Stimulated activated CD8-positive, alpha-beta memory T cell treated with anti-CD3 and anti-CD28 coated beads, Interleukin-4, amount 100 ng/mL, for 4 hours (primary cell): ENCODE data around the gene ZMIZ1.

Source experiments
- DNase-seq, 2 donors: peaks; one replicate each; pipeline ENCODE4 v3.0.0-alpha.2; 2020; ENCODE audit warnings: low read depth in 2 of 2, low spot score in 1 of 2

Gene ZMIZ1

GRCh38 chr10:79096514-79096913, 27.7 kb downstream of the ZMIZ1 start:
- DNase-seq: no peak

GRCh38 chr10:79097021-79097872, 28.5 kb downstream of the ZMIZ1 start:
- no peak for DNase-seq

- DNase-seq: no peak
Measured at GRCh38 chr10:79098061-79098460, 29.3 kb downstream of the ZMIZ1 start.

GRCh38 chr10:79098596-79099015, 29.8 kb downstream of the ZMIZ1 start:
- DNase-seq: no peak

GRCh38 chr10:79099898-79100448, 31.2 kb downstream of the ZMIZ1 start:
- DNase-seq: no peak

GRCh38 chr10:79100771-79101170, 32.0 kb downstream of the ZMIZ1 start:
- no peak for DNase-seq

GRCh38 chr10:79101560-79102497, 33.1 kb downstream of the ZMIZ1 start:
- no peak for DNase-seq

- no peak for DNase-seq
Measured at GRCh38 chr10:79102498-79102874, 33.7 kb downstream of the ZMIZ1 start.

GRCh38 chr10:79103129-79103528, 34.4 kb downstream of the ZMIZ1 start:
- no peak for DNase-seq

- DNase-seq: no peak
Measured at GRCh38 chr10:79103585-79103984, 34.8 kb downstream of the ZMIZ1 start.

- DNase-seq: no peak
Measured at GRCh38 chr10:79105150-79105739, 36.5 kb downstream of the ZMIZ1 start.

GRCh38 chr10:79105818-79106217, 37.1 kb downstream of the ZMIZ1 start:
- DNase-seq: no peak

GRCh38 chr10:79106256-79107050, 37.7 kb downstream of the ZMIZ1 start:
- no peak for DNase-seq

- no peak for DNase-seq
Measured at GRCh38 chr10:79107736-79108264, 39.0 kb downstream of the ZMIZ1 start.

GRCh38 chr10:79108728-79109127, 40.0 kb downstream of the ZMIZ1 start:
- no peak for DNase-seq

- no peak for DNase-seq
Measured at GRCh38 chr10:79111427-79111826, 42.7 kb downstream of the ZMIZ1 start.

- DNase-seq: no peak
Measured at GRCh38 chr10:79111846-79112614, 43.3 kb downstream of the ZMIZ1 start.

GRCh38 chr10:79112881-79113431, 44.2 kb downstream of the ZMIZ1 start:
- no peak for DNase-seq

- no peak for DNase-seq
Measured at GRCh38 chr10:79113827-79114226, 45.1 kb downstream of the ZMIZ1 start.
